HEK293T (cell line): Measurements from ENCODE around the gene FAM163B.
A peak's percentile ranks its signal among the peaks of the same experiment; 100 is the strongest.

Source experiments
- CTCF ChIA-PET: fragments of 350-600 bp; formaldehyde crosslinking; extraction: SDS; loops from one replicate; lab custom pipeline; 2021; ENCODE audit warnings: antibody characterized with exemption, inconsistent platforms; lab: Yijun Ruan, JAX
- POLR2A ChIA-PET: fragments of 350-600 bp; formaldehyde crosslinking; extraction: SDS; loops from one replicate; lab custom pipeline; 2020; ENCODE audit warnings: antibody characterized with exemption, inconsistent platforms; lab: Yijun Ruan, JAX
- DNase-seq: peaks from one replicate; pipeline ENCODE4 v3.0.0; 2012; ENCODE audit warnings: mixed read lengths; ENCODE audit errors: extremely low spot score
- ARNT ChIP-seq: fragments of 450-650 bp; IDR thresholded peaks from 2 replicates; pipeline ENCODE4 v1.6.1; 2017; ENCODE audit warnings: mild to moderate bottlenecking
- BHLHE40 ChIP-seq: fragments of 450-650 bp; IDR thresholded peaks from 2 replicates; pipeline ENCODE4 v1.6.1; 2016; ENCODE audit warnings: mild to moderate bottlenecking, moderate library complexity, borderline replicate concordance
- CTBP1 ChIP-seq: fragments of 450-650 bp; IDR thresholded peaks from 2 replicates; pipeline ENCODE4 v1.6.1; 2016; ENCODE audit warnings: borderline replicate concordance
- ELF4 ChIP-seq: fragments of 450-650 bp; IDR thresholded peaks from 2 replicates; pipeline ENCODE4 v1.6.1; 2017; ENCODE audit warnings: antibody characterized with exemption
- FOXA1 ChIP-seq: fragments of 450-650 bp; IDR thresholded peaks from 2 replicates; pipeline ENCODE4 v1.6.1; 2016; ENCODE audit warnings: mild to moderate bottlenecking
- FOXK2 ChIP-seq: fragments of 450-650 bp; IDR thresholded peaks from 2 replicates; pipeline ENCODE4 v1.6.1; 2016; ENCODE audit warnings: mild to moderate bottlenecking
- FOXM1 ChIP-seq: fragments of 450-650 bp; IDR thresholded peaks from 2 replicates; pipeline ENCODE4 v1.6.1; 2017; ENCODE audit warnings: mild to moderate bottlenecking, borderline replicate concordance
- HDGF ChIP-seq: fragments of 450-650 bp; IDR thresholded peaks from 2 replicates; pipeline ENCODE4 v1.6.1; 2017; ENCODE audit warnings: antibody characterized with exemption, borderline replicate concordance
- L3MBTL2 ChIP-seq: fragments of 450-650 bp; conservative IDR thresholded peaks from 2 replicates; pipeline ENCODE4 v1.6.1; 2016; ENCODE audit warnings: mild to moderate bottlenecking
- LEF1 ChIP-seq: fragments of 450-650 bp; IDR thresholded peaks from 2 replicates; pipeline ENCODE4 v1.6.1; 2017; ENCODE audit warnings: mild to moderate bottlenecking, borderline replicate concordance
- NFRKB ChIP-seq: fragments of 450-650 bp; IDR thresholded peaks from 2 replicates; pipeline ENCODE4 v1.6.1; 2016; ENCODE audit warnings: mild to moderate bottlenecking, moderate library complexity
- PKNOX1 ChIP-seq: fragments of 450-650 bp; IDR thresholded peaks from 2 replicates; pipeline ENCODE4 v1.6.1; 2016
- SP1 ChIP-seq: fragments of 450-650 bp; IDR thresholded peaks from 2 replicates; pipeline ENCODE4 v1.6.1; 2017
- SUZ12 ChIP-seq: fragments of 450-650 bp; IDR thresholded peaks from 2 replicates; pipeline ENCODE4 v1.6.1; 2016; ENCODE audit warnings: mild to moderate bottlenecking
- TARDBP ChIP-seq: fragments of 450-650 bp; IDR thresholded peaks from 2 replicates; pipeline ENCODE4 v1.6.1; 2016
- ZNF384 ChIP-seq: fragments of 450-650 bp; IDR thresholded peaks from 2 replicates; pipeline ENCODE4 v1.6.1; 2016

FAM163B gene

DNA sequence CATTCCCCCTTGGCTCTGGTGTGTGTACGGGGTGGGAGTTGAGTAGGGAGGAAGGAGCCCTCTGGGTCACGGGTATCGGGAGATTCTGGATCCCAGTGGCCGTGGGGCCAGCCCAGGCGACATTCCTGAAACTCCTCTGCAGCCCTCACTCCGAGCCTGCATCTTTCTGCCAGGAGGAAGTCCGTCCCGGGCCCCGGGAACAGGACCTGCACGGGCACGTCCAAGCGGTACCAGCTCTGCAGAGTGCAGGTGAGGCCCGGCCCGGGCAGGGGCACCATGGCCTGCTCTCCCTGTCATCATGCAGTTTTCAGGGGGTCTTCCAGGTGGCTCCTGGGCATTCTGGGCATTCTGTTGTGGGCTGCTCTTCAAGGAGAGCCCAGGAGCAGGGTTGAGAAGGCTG, 71.0 kb downstream of the FAM163B start:
- TF ChIP-seq SUZ12, result no peak
- no peak for TF ChIP-seq ZNF384
- no peak for TF ChIP-seq L3MBTL2
- no peak for DNase-seq
- ChIA-PET POLR2A (no interaction called here), CTCF (interaction anchor here (0.7 kb wide), 1 partner anchor 14 kb away, joined by 3 read pairs; no protein-coding TSS in a partner anchor)

DNA sequence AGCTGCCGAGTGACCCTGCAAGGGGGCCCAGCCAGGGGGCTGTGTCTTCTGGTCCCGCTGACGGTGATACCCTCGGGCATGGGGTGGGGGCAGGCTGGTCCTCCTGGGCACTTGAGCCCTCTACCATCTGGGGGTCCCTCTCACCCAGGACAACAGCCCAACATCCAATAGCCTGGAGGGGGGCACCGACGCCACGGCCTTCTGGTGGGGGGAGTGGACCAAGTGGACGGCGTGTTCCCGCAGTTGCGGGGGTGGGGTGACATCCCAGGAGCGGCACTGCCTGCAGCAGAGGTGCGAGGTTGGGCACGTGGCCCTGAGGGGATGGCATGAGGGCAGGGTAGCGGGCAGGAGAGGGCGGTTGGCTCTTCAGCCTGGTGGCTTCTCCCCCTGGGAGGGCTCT, 71.9 kb downstream of the FAM163B start:
- no peak for TF ChIP-seq NFRKB
- CTCF ChIA-PET, result no interaction called here
- POLR2A ChIA-PET, result no interaction called here
- no peak for DNase-seq

- ChIA-PET POLR2A (no interaction called here), CTCF (no interaction called here)
- DNase-seq, result no peak
- TF ChIP-seq LEF1, result no peak
- TF ChIP-seq ZNF384, result no peak
- no peak for TF ChIP-seq FOXM1
These were observed 72.7 kb downstream of the FAM163B start for GRCh38 chr9:133536536-133536935.

GRCh38 chr9:133536080-133536479, 73.1 kb downstream of the FAM163B start:
- ChIA-PET POLR2A (no interaction called here), CTCF (no interaction called here)
- TF ChIP-seq SP1, result no peak
- no peak for DNase-seq

GRCh38 chr9:133535306-133535877, 73.8 kb downstream of the FAM163B start:
- CTCF ChIA-PET, result no interaction called here
- no peak for DNase-seq
- POLR2A ChIA-PET, result no interaction called here
- TF ChIP-seq HDGF, result no peak
- no peak for TF ChIP-seq FOXA1

- ChIA-PET CTCF (interaction anchor here (0.6 to 1.4 kb wide), 2 partner anchors 193 to 233 kb away, joined by 3 to 7 read pairs; no protein-coding TSS in a partner anchor), POLR2A (no interaction called here)
- DNase-seq, result no peak
These were observed 74.6 kb downstream of the FAM163B start, which contains the start of gene ADAMTSL2 for GRCh38 chr9:133534346-133535291. Gene ADAMTSL2, plus strand, starts transcription at chr9:133534704. Its CDS starts 2,009 bp downstream, at chr9:133536713.

GRCh38 chr9:133533857-133534256, 75.3 kb downstream of the FAM163B start:
- ChIA-PET POLR2A (no interaction called here), CTCF (interaction anchor here (0.6 to 1.4 kb wide), 2 partner anchors 193 to 234 kb away, joined by 3 to 7 read pairs; no protein-coding TSS in a partner anchor)
- no peak for TF ChIP-seq CTBP1
- TF ChIP-seq ARNT, result no peak
- DNase-seq, result no peak

More at GRCh38 chr9:133534346-133535291, 74.6 kb downstream of the FAM163B start, which contains the start of gene ADAMTSL2:
- TF ChIP-seq ARNT, result no peak
- no peak for TF ChIP-seq CTBP1
- TF ChIP-seq SP1, result no peak
- TF ChIP-seq FOXM1, result no peak
- no peak for TF ChIP-seq FOXK2
- no peak for TF ChIP-seq BHLHE40
- TF ChIP-seq TARDBP, result no peak
- no peak for TF ChIP-seq HDGF
- TF ChIP-seq LEF1, result no peak
- TF ChIP-seq SUZ12, result no peak
- no peak for TF ChIP-seq L3MBTL2
- no peak for TF ChIP-seq PKNOX1
- no peak for TF ChIP-seq NFRKB
- TF ChIP-seq ELF4, result no peak
- TF ChIP-seq FOXA1, result no peak
- no peak for TF ChIP-seq ZNF384

DNA sequence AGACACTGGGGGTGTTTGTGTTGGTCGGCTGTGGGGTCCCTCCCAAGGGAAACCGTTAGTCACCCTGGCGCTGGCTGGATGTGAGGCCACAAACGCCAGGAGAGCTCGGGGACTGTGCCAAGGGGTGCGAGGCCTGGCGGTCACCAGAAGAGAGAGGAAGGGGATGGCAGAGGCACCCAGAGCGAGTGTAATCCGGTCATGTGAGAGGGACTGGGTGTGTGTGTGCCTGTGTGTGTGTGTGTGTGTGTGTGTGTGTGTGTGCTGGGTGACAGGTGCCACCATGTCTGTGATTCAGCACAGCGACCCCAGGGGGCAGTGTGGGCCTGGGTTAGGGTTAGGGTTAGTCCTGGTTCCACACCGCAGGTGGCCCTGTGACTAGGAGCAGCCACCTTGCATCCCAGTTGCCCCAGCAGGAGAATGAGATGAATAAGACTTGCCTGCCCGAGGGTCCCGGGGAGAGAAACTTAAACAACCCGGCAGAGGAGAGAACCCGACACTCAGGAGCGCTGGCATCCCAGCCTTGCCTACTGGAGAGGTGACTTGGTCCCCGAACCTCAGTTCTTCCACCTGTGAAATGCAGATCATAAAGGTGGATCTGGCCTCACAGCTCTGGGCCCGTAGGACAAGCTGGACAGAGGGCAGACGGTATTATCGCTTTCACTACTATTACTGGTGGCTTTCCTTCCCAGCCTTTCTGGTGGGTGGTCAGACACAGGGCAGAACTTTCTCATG, 76.1 kb downstream of the FAM163B start:
- peak; percentile 80 for DNase-seq

More for the DNA sequence above, 76.1 kb downstream of the FAM163B start:
- POLR2A ChIA-PET, result no interaction called here
- no peak for TF ChIP-seq SP1
- TF ChIP-seq PKNOX1, result no peak; the same call in 1 of the 2 replicates
- TF ChIP-seq L3MBTL2, result no peak
- TF ChIP-seq NFRKB, result no peak
- no peak for TF ChIP-seq BHLHE40
- no peak for TF ChIP-seq TARDBP
- no peak for TF ChIP-seq ARNT
- TF ChIP-seq LEF1, result no peak
- no peak for TF ChIP-seq FOXM1
- no peak for TF ChIP-seq ZNF384
- no peak for TF ChIP-seq SUZ12
- no peak for TF ChIP-seq ELF4
- no peak for TF ChIP-seq FOXA1
- no peak for TF ChIP-seq CTBP1
- no peak for TF ChIP-seq FOXK2
- no peak for TF ChIP-seq HDGF
- CTCF ChIA-PET, result interaction anchor here (1.4 kb wide), 1 partner anchor 194 kb away, joined by 7 read pairs; no protein-coding TSS in a partner anchor
